Chondrocyte (in vitro differentiated cells): Measurements from ENCODE around the gene LIMK2. TPM values are rescaled to one million over a fixed set of nuclear protein-coding genes. Genes with fewer than 3 reads are reported as not detected.
A peak's percentile ranks its signal among the peaks of the same experiment; 100 is the strongest.

ENCODE experiments used
- DNase-seq: peaks from one replicate; pipeline ENCODE4 v3.0.0; 2021; ENCODE audit warnings: mixed read lengths, low spot score
- H3K27ac Mint-ChIP-seq: one replicate; pipeline ENCODE4 v1.8.0; 2021; ENCODE audit warnings: mild to moderate bottlenecking, moderate library complexity, mixed read lengths; ENCODE audit not compliant: unreplicated experiment
- H3K27me3 Mint-ChIP-seq: 2 replicates; pipeline ENCODE4 v1.8.0; 2021; ENCODE audit warnings: low read depth, mixed read lengths
- H3K36me3 Mint-ChIP-seq: 2 replicates; pipeline ENCODE4 v1.8.0; 2021; ENCODE audit warnings: low read depth, mixed read lengths
- H3K4me1 Mint-ChIP-seq: 2 replicates; pipeline ENCODE4 v1.8.0; 2021; ENCODE audit warnings: low read depth, mild to moderate bottlenecking, mixed read lengths
- H3K4me3 Mint-ChIP-seq: one replicate; pipeline ENCODE4 v1.8.0; 2021; ENCODE audit warnings: mild to moderate bottlenecking, moderate library complexity, mixed read lengths; ENCODE audit not compliant: unreplicated experiment
- H3K9me3 Mint-ChIP-seq: 2 replicates; pipeline ENCODE4 v1.8.0; 2021; ENCODE audit warnings: low read depth, mixed read lengths
- CTCF ChIP-seq: fragments of 200-600 bp; sonication (generic); IDR thresholded peaks from 2 replicates; pipeline ENCODE4 v1.5.0; 2021; ENCODE audit warnings: antibody characterized with exemption, mild to moderate bottlenecking, moderate library complexity
- total RNA-seq: library from RNA; stranded (reverse); gene quantifications from 3 replicates; pipeline ENCODE4 v1.2.1, GENCODE V29; 2021

The LIMK2 gene
- total RNA-seq, 1 donor from 2014 or later = 58.6 TPM

GRCh38 chr22:31259798-31260473 is 47.8 kb downstream of the LIMK2 start:
- H3K4me1 Mint-ChIP-seq = peaks cover 4% of the 10 kb centered on the region
- no peak for DNase-seq
- no peak overlapping the region for H3K27ac Mint-ChIP-seq
- H3K27me3 Mint-ChIP-seq = no peaks in the 10 kb centered on the region
- H3K9me3 Mint-ChIP-seq = no peaks in the 10 kb centered on the region
- H3K36me3 Mint-ChIP-seq = peaks cover 43% of the 10 kb centered on the region
- no peak for TF ChIP-seq CTCF
- no peak overlapping the region for H3K4me3 Mint-ChIP-seq

- no peak for DNase-seq
- Mint-ChIP-seq H3K27me3 (no peaks in the 10 kb centered on the region), H3K27ac (no peak overlapping the region), H3K4me3 (no peak overlapping the region), H3K4me1 (no peaks in the 10 kb centered on the region), H3K36me3 (peaks cover 43% of the 10 kb centered on the region), H3K9me3 (no peaks in the 10 kb centered on the region)
- TF ChIP-seq CTCF = no peak
These were observed 48.4 kb downstream of the LIMK2 start for GRCh38 chr22:31260474-31260856.

GRCh38 chr22:31262312-31263133 is 50.4 kb downstream of the LIMK2 start:
- H3K27me3 Mint-ChIP-seq = no peaks in the 10 kb centered on the region
- peaks cover 52% of the 10 kb centered on the region for H3K36me3 Mint-ChIP-seq
- no peak overlapping the region for H3K4me3 Mint-ChIP-seq
- no peaks in the 10 kb centered on the region for H3K4me1 Mint-ChIP-seq
- TF ChIP-seq CTCF = no peak
- no peaks in the 10 kb centered on the region for H3K9me3 Mint-ChIP-seq
- no peak overlapping the region for H3K27ac Mint-ChIP-seq
- DNase-seq = no peak

GRCh38 chr22:31263896-31264640 is 52.0 kb downstream of the LIMK2 start:
- Mint-ChIP-seq H3K9me3 (no peaks in the 10 kb centered on the region), H3K4me1 (no peaks in the 10 kb centered on the region), H3K36me3 (peaks cover 50% of the 10 kb centered on the region), H3K27ac (peak overlapping the region; percentile 45), H3K4me3 (no peak overlapping the region), H3K27me3 (no peaks in the 10 kb centered on the region)
- no peak for TF ChIP-seq CTCF
- no peak for DNase-seq

GRCh38 chr22:31268281-31268680 is 56.2 kb downstream of the LIMK2 start:
- no peak for TF ChIP-seq CTCF
- DNase-seq = peak; percentile 5
- Mint-ChIP-seq H3K4me1 (peaks cover 15% of the 10 kb centered on the region), H3K4me3 (no peak overlapping the region), H3K27me3 (no peaks in the 10 kb centered on the region), H3K36me3 (peaks cover 36% of the 10 kb centered on the region), H3K27ac (no peak overlapping the region), H3K9me3 (no peaks in the 10 kb centered on the region)
